CD4-positive, alpha-beta T cell treated with Interleukin-2 at 100 ng/mL for 4 hours (primary cell): Measurements from ENCODE around the gene JOSD1.
A peak's percentile ranks its signal among the peaks of the same experiment; 100 is the strongest.

ENCODE experiments used
- DNase-seq: peaks from one replicate; pipeline ENCODE4 v3.0.0-alpha.2; 2020; ENCODE audit warnings: low spot score

The JOSD1 gene

GRCh38 chr22:38733329-38733723 is 32.6 kb upstream of the JOSD1 start:
- DNase-seq: peak; percentile 59

GRCh38 chr22:38732251-38732815 is 31.6 kb upstream of the JOSD1 start:
- no peak for DNase-seq

- no peak for DNase-seq
Measured at GRCh38 chr22:38731703-38732161, 31.0 kb upstream of the JOSD1 start.

- DNase-seq: no peak
Measured at GRCh38 chr22:38730411-38730871, 29.7 kb upstream of the JOSD1 start.

GRCh38 chr22:38729946-38730345 is 29.2 kb upstream of the JOSD1 start:
- DNase-seq: no peak

GRCh38 chr22:38728871-38729796 is 28.4 kb upstream of the JOSD1 start:
- no peak for DNase-seq

- no peak for DNase-seq
Measured at GRCh38 chr22:38727530-38728451, 27.0 kb upstream of the JOSD1 start.

GRCh38 chr22:38727123-38727522 is 26.4 kb upstream of the JOSD1 start:
- DNase-seq: no peak

GRCh38 chr22:38725900-38726655 is 25.3 kb upstream of the JOSD1 start:
- no peak for DNase-seq

GRCh38 chr22:38724926-38725571 is 24.3 kb upstream of the JOSD1 start:
- peak; percentile 53 for DNase-seq

GRCh38 chr22:38724176-38724575 is 23.4 kb upstream of the JOSD1 start:
- DNase-seq: no peak

GRCh38 chr22:38721551-38721950 is 20.8 kb upstream of the JOSD1 start:
- no peak for DNase-seq

GRCh38 chr22:38720350-38720749 is 19.6 kb upstream of the JOSD1 start:
- no peak for DNase-seq

- DNase-seq: no peak
Measured at GRCh38 chr22:38719196-38719595, 18.5 kb upstream of the JOSD1 start.

GRCh38 chr22:38718414-38718813 is 17.7 kb upstream of the JOSD1 start:
- DNase-seq: no peak

GRCh38 chr22:38717244-38717643 is 16.5 kb upstream of the JOSD1 start:
- DNase-seq: no peak

GRCh38 chr22:38716826-38717225 is 16.1 kb upstream of the JOSD1 start:
- no peak for DNase-seq

- DNase-seq: no peak
Measured at GRCh38 chr22:38716271-38716670, 15.5 kb upstream of the JOSD1 start.

GRCh38 chr22:38715852-38716251 is 15.1 kb upstream of the JOSD1 start:
- DNase-seq: no peak

GRCh38 chr22:38715176-38715764 is 14.5 kb upstream of the JOSD1 start:
- DNase-seq: no peak

- no peak for DNase-seq
Measured at GRCh38 chr22:38713921-38714320, 13.2 kb upstream of the JOSD1 start.
